Ramos (cell line): ENCODE data around the gene BLVRB.
"Not testable (repeated sequence)": the region's sequence is repeated elsewhere in the genome, so short reads cannot be mapped to it uniquely, and the experiment has no call there.

Source experiments
- in situ Hi-C: fragments of 300-500 bp; cut with MboI; formaldehyde crosslinking; loops from one replicate; pipeline ENCODE4 v1.14.3; 2022; ENCODE audit warnings: low sequenced_read_pairs; ENCODE audit not compliant: unreplicated experiment

BLVRB gene

DNA sequence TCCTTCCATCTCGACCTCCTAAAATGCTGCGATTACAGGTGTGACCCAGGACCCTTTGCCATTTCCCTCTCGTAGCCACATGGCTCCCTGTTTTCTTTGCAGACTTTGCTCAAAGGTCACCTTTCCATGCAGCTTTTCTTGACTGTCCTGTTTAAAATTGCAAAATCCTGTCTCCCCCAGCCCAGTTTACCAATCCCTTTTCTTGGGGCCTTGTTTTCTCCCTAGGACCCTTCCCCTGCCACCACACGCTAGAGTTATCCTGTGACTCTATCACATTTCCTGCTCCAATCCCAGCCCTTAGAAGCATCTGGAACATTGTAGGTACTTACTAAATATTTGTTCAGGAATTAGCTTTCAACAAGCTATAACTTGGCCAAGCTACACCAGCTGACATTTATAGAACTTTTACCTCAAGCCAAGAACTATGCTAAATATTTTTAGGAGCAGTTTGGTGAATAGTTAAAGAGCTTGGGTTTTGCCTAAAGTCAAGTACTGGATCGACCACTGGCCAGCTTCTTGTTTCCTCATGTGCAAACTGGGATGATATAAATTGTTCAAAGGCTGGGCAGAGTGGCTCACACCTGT, 12.3 kb downstream of the BLVRB start:
- in situ Hi-C loops, result no loop called here

DNA sequence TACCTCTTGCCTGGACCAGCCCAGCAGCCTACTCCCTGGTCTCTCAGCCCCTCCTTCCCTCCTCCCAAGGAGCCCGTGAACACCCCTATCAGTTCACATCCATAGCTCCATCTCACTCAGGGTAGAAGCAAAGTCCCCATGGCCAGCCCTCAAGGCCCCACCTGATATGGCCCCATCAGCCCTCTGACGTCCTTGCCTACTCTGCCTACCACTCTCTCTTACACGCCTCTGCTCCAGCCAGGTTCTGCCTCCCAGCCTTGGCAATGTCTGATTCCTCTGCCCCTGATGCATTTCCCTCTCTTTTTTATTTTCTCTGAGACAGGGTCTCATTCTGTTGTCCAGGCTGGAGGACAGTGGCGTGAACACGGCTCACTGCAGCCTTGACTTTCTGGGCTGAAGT, 13.5 kb downstream of the BLVRB start:
- in situ Hi-C loops, result no loop called here

DNA sequence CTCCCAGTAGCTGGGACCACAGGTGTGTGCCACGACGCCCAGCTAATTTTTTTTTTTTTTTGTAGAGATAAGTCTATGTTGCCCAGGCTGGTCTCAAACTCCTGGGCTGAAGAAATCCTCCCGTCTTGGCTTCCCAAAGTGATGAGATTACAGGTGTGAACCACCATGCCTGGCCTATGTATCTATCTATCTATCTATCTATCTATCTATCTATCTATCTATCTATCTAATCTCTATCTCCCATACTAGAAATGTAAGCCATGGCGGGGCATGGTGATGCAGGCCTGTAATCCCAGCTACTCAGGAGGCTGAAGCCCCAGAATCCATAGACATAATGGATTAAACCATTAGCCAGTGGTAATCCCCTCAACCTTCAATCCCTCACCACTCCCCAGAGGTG, 14.9 kb downstream of the BLVRB start:
- in situ Hi-C loops, result no loop called here

DNA sequence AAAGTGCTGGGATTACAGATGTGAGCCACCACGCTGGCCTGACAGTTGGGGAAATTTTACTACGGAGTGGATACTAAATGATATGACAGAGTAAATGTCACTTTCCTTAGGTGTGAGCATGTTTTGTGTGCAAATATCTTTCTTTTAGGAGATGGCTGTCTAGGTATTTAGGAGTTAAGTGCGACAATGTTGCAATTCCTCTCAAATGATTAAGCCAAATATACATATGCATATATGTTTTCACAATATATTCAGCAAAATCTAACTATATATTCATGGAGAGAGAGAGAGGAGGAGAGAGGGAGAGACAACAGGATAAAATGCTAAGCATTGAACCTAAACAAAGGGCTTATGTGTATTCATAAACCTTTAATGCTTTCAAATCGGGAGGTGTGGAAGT, 16.0 kb downstream of the BLVRB start:
- in situ Hi-C loops, result no loop called here

DNA sequence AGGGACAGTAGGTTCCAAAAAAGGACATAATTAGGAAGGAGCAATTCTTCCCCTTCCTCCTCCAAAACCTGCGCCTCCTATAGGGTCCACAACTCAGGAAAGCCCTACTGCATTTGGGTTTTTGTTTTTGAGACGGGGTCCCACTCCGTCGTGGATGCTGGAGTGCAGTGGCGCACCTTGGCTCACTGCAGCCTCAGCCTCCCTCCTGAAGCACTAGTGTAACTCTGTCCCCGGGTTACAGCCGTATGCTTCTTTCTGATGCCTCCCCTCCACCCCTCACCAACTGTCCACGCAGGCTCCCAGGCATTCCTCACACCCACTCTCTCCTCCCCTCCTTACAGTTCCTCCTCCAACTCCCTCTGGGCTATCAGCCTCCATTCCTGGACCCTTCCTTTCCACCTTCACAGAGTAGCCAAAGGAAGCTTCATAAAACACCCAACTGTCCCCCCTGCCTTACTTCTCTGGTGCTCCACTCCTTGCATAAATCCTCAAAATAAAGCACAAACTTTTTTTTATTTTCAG, 19.2 kb downstream of the BLVRB start:
- in situ Hi-C loops, result no loop called here

DNA sequence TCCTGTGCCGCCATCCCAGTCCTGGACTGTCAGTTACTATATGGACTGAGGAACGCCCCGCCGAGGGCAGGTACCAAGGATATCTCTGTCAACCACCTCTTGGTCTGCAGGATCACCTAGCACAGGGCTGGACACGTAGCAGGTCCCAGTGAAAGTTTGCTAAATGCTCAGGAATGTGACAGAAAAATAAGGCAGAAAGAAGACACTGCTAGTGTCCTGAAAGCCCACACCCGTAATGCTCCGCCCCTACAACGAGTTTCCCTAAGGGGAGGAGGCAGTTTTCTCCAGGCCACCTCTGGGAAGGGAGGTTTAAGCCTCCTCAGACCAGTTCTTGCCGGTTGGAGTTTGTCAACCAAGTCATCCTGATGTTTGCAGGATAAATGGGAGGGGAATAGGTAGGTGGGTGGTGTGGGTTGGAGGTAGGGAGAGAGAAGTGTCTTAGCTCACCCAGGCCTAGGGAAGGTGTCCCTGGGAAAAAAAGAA, 19.7 kb downstream of the BLVRB start:
- in situ Hi-C loops, result no loop called here

DNA sequence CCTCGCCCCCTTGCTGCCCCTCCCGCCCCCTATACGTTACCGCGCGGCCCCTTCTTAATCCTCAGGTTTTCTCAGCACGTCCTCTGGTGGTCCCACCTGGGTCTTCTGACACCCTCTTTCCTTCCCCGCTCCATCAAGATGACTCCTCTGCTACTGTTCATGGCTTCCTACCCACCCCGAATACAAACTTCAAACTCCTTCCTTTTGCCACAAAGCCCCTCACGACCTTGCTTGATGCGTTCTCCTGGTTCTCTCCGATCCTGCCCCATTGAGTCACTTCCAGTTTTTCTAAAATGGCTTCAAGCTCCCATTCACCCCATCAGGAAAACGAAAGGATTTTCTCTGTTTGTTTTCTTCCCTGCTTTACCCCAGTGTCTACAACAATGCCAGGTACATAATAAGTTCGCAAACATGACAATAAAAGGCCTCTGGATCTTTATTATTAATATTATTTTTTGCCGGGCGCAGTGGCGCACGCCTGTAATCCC, 20.7 kb downstream of the BLVRB start:
- in situ Hi-C loops, result no loop called here

DNA sequence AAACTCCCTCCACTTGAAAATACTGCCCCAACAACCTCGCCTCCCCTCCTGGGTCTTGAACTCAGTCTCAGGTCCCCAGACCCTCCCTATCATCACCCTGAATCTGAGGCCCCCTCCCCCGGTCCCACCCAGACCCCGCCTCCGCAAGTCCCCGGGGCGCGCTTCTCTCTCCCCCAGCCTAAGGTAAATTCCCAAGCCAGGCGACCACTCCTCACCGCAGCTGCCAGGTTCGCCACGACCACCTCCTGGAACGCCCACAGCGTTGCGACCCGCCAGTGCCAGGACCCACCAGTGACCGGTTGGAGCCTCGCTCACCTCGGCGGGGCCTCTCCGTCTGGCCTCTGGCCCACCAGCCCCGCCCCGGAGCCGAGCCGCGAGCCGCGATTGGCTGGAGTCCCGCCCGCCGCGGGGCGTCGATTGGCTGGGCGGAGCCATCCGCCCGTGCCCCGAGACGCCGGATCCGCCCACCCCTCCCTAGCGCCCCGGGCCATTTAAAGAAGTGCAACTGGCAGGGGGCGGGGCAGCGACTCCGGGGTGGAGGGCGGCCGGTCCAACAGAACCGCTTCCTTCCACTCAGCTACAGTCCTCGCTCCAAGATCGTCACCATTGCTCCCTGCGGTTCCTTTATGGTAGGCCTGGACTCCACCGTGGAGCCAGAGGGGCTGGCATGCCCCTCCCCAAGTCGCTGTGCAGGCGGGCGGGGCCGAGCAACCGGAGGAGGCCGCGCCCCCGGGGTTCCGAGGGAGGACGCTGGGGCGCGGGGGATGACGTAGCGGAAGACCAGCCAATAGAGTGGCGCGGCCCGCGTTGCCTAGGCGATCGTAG, 21.3 kb downstream of the BLVRB start, which contains the start of gene SERTAD3:
Gene SERTAD3, minus strand, starts transcription at position 336 of the 825 bp plus-strand sequence. CDS start 2,255 bp downstream, outside the sequence.
- in situ Hi-C loops, result no loop called here

DNA sequence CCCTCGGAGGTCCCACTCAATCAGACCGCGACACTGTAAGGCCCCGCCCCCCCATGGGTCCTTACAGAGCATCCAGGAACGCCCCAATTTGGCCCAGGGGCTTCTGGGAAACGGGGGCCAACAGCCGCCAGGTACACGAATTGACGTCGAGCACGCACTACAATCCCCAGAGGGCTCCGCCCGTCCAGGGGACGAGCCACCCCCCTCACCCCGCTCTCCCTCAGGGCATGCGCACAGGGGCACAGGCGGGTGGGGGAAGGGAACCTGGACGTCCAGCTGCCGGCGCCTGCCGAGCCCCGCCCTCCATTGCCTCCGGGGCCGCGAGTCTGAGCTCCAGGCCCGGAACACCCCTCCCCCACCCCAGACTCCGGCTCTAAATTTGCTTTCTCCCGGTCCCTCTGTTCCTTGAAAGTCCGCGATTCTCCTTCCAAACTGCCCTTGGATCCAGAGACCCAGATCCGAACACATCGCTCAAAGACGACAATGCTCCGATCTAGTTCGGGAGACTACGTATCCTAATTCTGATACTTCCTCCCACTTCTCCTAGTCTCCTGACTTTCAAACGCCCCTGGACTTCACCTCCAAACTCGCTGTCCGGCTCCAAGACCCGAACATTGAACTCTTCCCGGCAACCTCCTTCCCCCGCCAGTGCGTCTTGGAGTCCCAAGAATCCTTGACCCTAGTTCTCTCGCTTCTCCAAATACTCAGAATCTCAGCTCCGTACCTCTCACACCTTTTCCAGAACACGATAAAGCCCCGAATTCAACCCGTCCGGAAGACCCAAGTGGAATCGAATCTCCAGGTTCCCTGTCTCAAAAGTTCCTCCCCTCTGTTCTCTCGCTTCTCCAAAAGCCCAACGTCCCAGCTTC, 22.2 kb downstream of the BLVRB start:
- in situ Hi-C loops, result no loop called here

DNA sequence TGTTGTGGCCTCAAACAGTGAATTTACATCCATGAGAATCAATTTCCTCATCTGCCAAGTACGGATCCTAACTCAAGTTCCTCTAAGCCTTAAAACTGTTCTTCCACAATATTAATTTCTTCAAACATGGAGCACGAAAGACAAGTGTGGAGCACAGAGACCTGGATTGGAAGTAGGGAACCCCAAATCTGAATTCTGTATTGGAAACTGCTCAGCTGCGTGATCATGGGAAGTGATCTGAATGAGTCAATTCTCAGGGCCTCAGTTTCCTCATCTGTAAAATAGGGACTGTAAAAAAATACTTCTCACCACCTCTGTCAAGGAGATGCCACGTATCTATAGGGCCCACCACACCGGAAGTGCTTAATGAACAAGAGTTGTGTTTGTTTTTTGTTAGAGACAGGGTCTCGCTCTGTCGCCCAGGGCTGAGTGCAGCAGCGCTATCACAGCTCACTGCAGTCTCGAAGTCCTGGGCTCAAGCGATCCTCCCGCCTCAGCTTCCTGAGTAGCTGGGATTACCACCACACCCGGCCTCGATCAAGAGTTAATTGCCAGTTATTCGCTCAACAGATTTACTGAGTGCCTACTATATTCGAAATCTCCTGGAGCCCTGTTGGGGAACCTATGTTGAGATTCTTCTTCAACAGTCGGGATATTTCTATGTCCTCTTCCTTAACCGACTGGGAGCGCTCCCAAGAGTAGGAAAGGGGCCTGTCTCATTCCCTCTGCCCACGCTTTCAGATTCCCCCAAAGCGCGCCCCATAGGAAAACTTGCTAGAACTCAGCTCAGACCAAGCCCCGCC, 23.0 kb downstream of the BLVRB start:
- in situ Hi-C loops, result no loop called here

DNA sequence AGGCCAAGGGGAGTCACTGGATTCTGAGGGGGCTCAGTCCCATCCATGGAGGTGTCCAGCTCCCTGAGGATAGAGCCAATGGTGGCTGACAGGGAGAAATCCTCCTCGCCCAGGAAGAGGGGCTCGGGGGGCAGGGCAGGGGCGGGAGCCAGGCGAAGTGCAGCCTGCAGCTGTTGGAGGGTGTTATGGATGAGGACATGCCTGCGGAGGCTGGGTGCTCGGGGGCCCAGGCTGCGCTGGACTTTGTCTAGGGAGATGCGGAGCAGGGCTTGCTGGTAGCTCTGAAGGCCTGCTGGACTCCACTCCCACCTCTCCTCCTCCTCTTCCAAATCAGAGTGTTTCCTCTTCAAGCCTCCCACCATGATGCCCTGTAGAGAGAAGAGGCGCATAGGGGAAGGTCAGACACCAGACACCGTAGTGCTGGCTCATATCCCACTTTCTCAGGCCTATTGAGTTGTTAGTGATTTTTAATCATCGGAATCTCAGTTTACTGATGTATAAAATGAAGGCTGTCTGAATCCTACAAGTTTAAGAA, 23.8 kb downstream of the BLVRB start:
- in situ Hi-C loops, result no loop called here

DNA sequence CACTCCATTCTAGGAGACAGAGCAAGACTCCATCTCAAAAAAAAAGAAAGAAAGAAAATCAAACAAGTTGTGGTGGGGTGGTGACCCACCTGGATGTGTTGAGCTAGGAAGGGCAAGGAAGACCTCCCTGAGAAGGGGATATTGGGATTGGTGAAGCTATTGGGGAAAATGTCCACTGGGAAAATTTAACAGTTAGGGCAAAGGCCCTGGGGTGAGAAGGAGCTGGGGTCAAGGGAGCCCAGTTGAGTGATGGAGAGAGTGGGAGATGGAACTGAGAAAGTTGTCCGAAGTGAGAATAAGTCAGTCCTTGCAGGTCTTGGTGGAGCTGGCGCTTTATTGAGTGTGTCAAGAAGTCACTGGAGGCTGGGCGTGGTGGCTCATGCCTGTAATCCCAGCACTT, 27.3 kb downstream of the BLVRB start:
- in situ Hi-C loops, result no loop called here

DNA sequence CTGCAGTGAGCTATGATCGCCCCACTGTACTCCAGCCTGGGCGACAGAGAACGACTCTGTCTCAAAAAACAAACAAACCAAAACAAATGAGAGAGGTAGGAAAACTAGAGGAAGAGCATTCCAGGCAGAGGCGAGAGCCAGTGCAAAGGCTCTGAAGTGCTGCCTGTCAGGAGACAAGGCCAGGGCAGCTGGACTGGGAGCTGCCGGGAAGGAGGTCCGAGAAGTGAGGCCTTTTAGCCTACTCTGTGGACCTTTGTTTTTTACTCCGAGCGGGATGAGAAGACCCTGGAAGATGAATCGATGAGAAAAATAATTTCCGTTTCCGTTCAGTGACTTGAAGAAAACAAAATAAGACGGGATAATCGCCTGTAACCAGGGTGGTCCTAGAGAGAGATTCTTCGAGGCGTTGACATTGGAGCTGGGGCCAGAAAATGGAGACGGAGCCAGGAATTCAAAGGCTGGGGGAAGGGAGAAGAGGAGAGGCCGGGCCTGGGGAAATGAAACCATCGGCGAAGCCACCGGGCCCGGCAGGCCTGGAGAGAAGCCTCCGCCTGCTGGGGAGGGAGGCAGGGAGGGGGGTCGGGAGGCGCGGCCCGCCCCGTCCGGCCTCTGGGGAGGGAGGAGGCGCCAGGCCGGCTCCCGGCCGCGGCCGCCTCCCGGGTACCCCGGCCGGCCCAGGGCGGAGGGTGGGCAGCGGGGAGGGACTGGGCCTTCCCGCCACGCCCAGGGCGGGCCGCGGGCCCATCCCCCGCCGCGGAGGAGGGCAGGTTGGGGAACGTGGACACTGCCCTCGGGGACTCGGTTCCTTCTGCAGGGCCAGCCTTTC, 31.9 kb downstream of the BLVRB start:
- in situ Hi-C loops, result no loop called here

DNA sequence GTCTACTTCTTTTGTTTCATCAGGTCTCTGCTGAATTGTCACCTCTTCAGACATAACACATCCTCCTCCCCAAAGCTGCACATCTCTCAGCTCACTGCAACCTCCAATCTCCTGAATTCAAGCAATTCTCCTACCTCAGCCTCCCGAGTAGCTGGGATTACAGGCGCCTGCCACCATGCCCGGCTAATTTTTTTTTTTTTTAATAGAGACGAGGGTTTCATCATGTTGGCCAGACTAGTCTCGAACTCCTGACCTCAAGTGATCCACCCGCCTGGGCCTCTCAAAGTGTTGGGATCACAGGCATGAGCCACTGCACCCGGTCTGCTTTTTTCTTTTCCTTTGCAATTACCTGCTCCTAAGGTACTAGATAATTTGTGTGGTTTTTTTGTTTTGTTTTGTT, 32.8 kb downstream of the BLVRB start:
- in situ Hi-C loops, result not testable (repeated sequence)

DNA sequence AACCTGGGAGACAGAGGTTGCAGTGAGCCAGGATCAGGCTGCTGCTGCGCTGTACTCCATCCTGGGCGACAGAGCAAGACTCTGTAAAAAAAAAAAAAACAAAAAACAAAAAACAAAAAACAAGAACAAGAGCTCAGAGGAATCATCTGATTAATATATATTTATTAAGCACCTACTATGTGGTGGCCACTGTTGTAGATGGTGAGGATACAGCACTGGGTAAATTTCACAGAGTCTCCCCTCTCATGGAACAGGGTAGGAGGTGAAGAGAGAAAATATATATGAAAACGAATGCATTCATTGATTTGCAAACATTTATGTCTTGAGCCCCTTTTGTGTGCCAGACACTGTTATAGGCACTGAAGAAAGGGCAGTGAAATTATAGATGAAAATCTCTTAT, 33.8 kb downstream of the BLVRB start:
- in situ Hi-C loops, result no loop called here

DNA sequence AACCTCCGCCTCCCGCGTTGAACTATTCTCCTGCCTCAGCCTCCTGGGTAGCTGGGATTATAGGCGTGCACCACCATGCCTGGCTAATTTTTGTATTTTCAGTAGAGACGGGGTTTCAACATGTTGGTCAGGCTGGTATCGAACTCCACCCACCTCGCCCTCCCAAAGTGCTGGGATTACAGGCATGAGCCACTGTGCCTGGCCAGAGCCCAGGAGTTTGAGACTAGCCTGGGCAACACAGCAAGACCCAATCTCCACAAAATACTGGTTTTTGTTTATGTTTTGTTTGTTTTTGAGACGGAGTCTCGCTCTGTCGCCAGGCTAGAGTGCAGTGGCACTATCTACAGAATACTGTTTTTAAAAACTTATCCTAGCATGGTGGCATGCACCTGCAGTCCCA, 35.3 kb downstream of the BLVRB start:
- in situ Hi-C loops, result not testable (repeated sequence)

DNA sequence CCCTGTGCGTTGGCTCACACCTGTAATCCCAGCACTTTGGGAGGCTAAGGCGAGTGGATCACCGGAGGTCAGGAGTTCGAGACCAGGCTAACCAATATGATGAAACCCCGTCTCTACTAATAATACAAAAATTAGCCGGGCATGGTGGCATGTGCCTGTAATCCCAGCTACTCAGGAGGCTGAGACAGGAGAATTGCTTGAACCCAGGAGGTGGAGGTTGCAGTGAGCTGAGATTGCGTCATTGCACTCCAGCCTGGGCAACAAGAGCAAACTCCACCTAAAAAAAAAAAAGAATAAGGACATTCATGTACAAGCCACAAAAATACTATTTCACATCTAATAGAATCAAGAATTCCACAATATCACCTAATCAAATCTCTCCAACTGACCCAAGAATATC, 37.3 kb downstream of the BLVRB start:
- in situ Hi-C loops, result not testable (repeated sequence)

DNA sequence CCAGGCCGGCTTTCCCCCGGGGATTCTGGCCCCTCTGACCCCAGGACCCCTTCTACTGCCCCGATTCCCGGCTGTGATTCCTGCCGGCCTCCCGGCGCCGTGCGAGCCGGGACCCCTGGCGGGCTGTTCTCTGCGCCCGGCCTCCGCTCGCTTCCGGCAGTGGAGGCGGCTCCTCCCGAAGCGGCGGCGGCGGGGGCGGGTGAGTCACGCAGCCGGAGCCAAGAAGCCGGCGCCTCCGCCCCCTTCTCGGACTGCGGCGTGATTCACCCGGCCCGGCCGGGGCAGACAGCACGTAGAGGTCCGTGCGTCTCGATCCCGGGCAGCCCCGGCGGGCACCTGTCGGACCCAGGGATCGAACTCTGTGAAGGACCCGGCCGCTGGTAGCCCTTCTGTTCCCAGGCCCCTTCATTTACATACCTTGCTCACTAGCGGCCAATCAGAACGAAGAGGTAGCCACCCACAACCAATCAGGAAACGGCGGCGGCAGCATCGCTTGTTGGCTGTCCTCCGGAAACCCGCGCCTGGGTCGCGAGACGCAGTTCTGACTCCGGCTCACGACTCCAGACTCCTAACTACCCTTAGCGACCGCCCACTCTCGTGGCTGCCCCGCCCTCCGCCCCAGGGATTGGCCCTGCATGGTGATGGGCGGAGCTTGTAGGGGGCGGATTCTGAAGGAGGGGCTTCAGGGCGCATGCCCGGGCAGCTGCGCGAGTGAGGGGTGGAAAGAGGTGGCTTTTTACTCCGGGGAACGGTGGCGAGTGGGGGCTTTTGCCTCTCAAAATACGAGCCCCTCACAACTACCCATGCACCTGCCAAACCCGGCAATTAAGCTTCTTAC, 39.9 kb downstream of the BLVRB start, which contains the start of gene SERTAD1:
Gene SERTAD1, minus strand, starts transcription at position 543 of the 838 bp plus-strand sequence. CDS start 2,446 bp downstream, outside the sequence.
- in situ Hi-C loops, result no loop called here
